K562 (cell line): ENCODE data around the gene GLTPD2.

Experiments
- POLR2A ChIP-seq: fragments of 450-650 bp; conservative IDR thresholded peaks from 2 replicates; pipeline ENCODE4 v1.6.1; 2016
- ZC3H4 ChIP-seq: sonication (generic); formaldehyde crosslinking; IDR thresholded peaks from 2 replicates; pipeline ENCODE4 v1.9.0; 2021; ENCODE audit warnings: missing genetic modification reagents, borderline replicate concordance
- ZNF274 ChIP-seq: IDR thresholded peaks from 2 replicates; pipeline ENCODE4 v1.6.1; 2011; ENCODE audit warnings: low read depth, mild to moderate bottlenecking, low read length, moderate library complexity, borderline replicate concordance
- ZNF431 ChIP-seq: sonication (generic); formaldehyde crosslinking; IDR thresholded peaks from 2 replicates; pipeline ENCODE4 v1.8.0; 2022; ENCODE audit warnings: mild to moderate bottlenecking, missing genetic modification reagents
- TF ChIP-seq, protein P1 (sequence below): fragments of 450-650 bp; IDR thresholded peaks from 2 replicates; pipeline ENCODE4 v1.6.1; 2017; ENCODE audit warnings: antibody characterized with exemption

- TF ChIP-seq POLR2A (no peak), ZNF431 (CRISPR knock-in tag) (no peak), ZNF274 (no peak), ZC3H4 (no peak)
- TF ChIP-seq, protein P1, sequence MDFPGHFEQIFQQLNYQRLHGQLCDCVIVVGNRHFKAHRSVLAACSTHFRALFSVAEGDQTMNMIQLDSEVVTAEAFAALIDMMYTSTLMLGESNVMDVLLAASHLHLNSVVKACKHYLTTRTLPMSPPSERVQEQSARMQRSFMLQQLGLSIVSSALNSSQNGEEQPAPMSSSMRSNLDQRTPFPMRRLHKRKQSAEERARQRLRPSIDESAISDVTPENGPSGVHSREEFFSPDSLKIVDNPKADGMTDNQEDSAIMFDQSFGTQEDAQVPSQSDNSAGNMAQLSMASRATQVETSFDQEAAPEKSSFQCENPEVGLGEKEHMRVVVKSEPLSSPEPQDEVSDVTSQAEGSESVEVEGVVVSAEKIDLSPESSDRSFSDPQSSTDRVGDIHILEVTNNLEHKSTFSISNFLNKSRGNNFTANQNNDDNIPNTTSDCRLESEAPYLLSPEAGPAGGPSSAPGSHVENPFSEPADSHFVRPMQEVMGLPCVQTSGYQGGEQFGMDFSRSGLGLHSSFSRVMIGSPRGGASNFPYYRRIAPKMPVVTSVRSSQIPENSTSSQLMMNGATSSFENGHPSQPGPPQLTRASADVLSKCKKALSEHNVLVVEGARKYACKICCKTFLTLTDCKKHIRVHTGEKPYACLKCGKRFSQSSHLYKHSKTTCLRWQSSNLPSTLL: no peak
These were observed 2.7 kb upstream of the GLTPD2 start, which contains the start of gene VMO1 for GRCh38 chr17:4786106-4786511.
